Measurements from ENCODE around the gene EFCAB7. TPM values are rescaled to one million over a fixed set of nuclear protein-coding genes. Genes with fewer than 3 reads are reported as not detected.

The EFCAB7 gene
- total and polyA plus RNA-seq, 2 donors (not counting 3 experiments of a cell fraction or from before 2014, with no cell fraction given) = 1.4 to 7.1 TPM

DNA sequence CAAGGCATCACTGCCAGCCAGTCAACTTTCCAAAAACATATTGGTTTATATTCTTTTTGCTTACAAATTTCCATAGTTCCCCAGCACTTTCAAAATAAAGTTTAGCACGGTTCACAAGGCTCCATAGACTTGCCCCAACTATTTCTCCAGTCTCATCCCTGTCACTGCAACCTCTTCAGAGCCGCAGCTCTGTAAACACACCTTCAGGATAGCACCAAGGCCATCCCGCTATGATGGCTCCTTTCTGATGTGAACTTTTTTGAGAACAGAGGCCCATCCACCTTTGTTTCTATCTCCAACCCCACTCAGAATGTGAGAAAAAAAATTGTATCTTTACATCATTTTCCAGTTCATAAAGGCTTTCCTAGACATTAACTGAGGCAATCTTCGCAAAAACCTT, 96.2 kb downstream of the EFCAB7 start:
- Histone ChIP-seq H2AFZ (ENCODE audit: low read depth, low read length) (no peak overlapping the region), H3K4me3 (replicated peaks in 1 of 3; ENCODE audit: insufficient read depth in 1 of 3, low read depth in 1 of 3, low read length in 3 of 3) (no peak overlapping the region), H3K4me2 (ENCODE audit: insufficient read depth, low read length) (no peak overlapping the region), H3K36me3 (ENCODE audit: control insufficient read depth in 2 of 2, extremely low read depth in 1 of 2, insufficient read depth in 2 of 2, low read length in 2 of 2) (no peaks in the 10 kb centered on the region), H3K9me3 (replicated peaks; ENCODE audit: control insufficient read depth, insufficient read depth, low read length) (no peaks in the 10 kb centered on the region), H3K79me2 (ENCODE audit: control insufficient read depth, insufficient read depth, low read length) (no peaks in the 10 kb centered on the region), H3K9ac (replicated peaks; ENCODE audit: extremely low read depth, insufficient read depth, low read length) (no peak overlapping the region), H3K4me1 (ENCODE audit: control insufficient read depth, extremely low read depth, insufficient read depth, low read length) (no peaks in the 10 kb centered on the region), H3K9me1 (replicated peaks; ENCODE audit: control insufficient read depth, extremely low read depth, insufficient read depth, low read length) (no peaks in the 10 kb centered on the region), H3K27ac (ENCODE audit: insufficient read depth, low read depth, low read length) (no peak overlapping the region), H4K20me1 (replicated peaks; ENCODE audit: control insufficient read depth, extremely low read depth, insufficient read depth, low read length) (no peaks in the 10 kb centered on the region), H3K27me3 (ENCODE audit: control insufficient read depth in 2 of 2, insufficient read depth in 2 of 2, low read length in 2 of 2) (no peaks in the 10 kb centered on the region)
- ChIA-PET CTCF (no interaction called here), POLR2A (no interaction called here)
- no peak for TF ChIP-seq POLR2A (IDR thresholded peaks at IDR 0.05; ENCODE audit: low read depth, low read length)
- dilution Hi-C loops (cut with MboI; ENCODE audit: extremely low pct_ligation_motif_present, low sequenced_read_pairs) = no loop called here
- intact Hi-C loops (cut with micrococcal nuclease) = loop anchor here (5.0 kb wide), 2 partner anchors 153 to 303 kb away; partner anchors contain the start of gene ROR1
- DNase-seq (ENCODE audit: low read depth, low spot score) (no peak), FAIRE-seq (no peak)
- BruUV-seq (replicated peaks) = no TSS peak

DNA sequence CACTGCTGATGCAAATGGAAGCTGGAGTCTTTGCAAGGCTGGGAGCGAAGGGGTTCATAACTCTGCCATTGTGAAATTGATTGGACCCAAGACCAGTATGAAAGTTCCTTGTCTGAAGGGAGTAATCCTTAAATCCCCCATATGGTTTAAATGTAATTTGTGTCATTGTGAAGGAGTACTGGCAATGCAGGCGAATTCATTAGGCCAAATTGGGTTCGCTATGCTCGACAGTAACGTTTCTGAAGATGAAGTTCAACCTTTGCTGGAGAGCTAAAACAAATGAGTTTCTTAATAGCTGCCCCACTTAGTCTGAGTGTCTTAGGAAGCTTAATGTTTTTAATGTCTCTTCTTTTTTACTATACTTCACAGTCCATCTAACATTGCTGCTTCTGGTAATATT, 97.3 kb downstream of the EFCAB7 start:
- Histone ChIP-seq H3K27ac (ENCODE audit: insufficient read depth, low read depth, low read length) (no peak overlapping the region), H3K27me3 (ENCODE audit: control insufficient read depth in 2 of 2, insufficient read depth in 2 of 2, low read length in 2 of 2) (no peaks in the 10 kb centered on the region), H3K79me2 (ENCODE audit: control insufficient read depth, insufficient read depth, low read length) (no peaks in the 10 kb centered on the region), H2AFZ (ENCODE audit: low read depth, low read length) (no peak overlapping the region), H3K4me1 (ENCODE audit: control insufficient read depth, extremely low read depth, insufficient read depth, low read length) (no peaks in the 10 kb centered on the region), H3K4me2 (ENCODE audit: insufficient read depth, low read length) (no peak overlapping the region), H3K9me1 (replicated peaks; ENCODE audit: control insufficient read depth, extremely low read depth, insufficient read depth, low read length) (no peaks in the 10 kb centered on the region), H3K9ac (replicated peaks; ENCODE audit: extremely low read depth, insufficient read depth, low read length) (no peak overlapping the region), H4K20me1 (replicated peaks; ENCODE audit: control insufficient read depth, extremely low read depth, insufficient read depth, low read length) (no peaks in the 10 kb centered on the region), H3K9me3 (replicated peaks; ENCODE audit: control insufficient read depth, insufficient read depth, low read length) (no peaks in the 10 kb centered on the region), H3K36me3 (ENCODE audit: control insufficient read depth in 2 of 2, extremely low read depth in 1 of 2, insufficient read depth in 2 of 2, low read length in 2 of 2) (no peaks in the 10 kb centered on the region), H3K4me3 (replicated peaks in 1 of 3; ENCODE audit: insufficient read depth in 1 of 3, low read depth in 1 of 3, low read length in 3 of 3) (no peak overlapping the region)
- dilution Hi-C loops (cut with MboI; ENCODE audit: extremely low pct_ligation_motif_present, low sequenced_read_pairs) (no loop called here), intact Hi-C loops (cut with micrococcal nuclease) (no loop called here)
- CTCF ChIA-PET = interaction anchor here (1.2 kb wide), 2 partner anchors 518 to 626 kb away, joined by 3 to 7 read pairs; no protein-coding TSS in a partner anchor
- no peak for TF ChIP-seq POLR2AphosphoS5 (IDR thresholded peaks at IDR 0.05; ENCODE audit: insufficient read depth, low read depth, low read length)
- no peak for TF ChIP-seq POLR2A (IDR thresholded peaks at IDR 0.05; ENCODE audit: low read depth, low read length)
- TF ChIP-seq, protein P1, sequence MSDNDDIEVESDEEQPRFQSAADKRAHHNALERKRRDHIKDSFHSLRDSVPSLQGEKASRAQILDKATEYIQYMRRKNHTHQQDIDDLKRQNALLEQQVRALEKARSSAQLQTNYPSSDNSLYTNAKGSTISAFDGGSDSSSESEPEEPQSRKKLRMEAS (IDR thresholded peaks at IDR 0.05; ENCODE audit: insufficient read depth, insufficient read length) = no peak
- no peak for TF ChIP-seq GATA2 (IDR thresholded peaks at IDR 0.05; ENCODE audit: insufficient read depth, insufficient read length, low read depth, low read length)
- no peak for TF ChIP-seq EZH2 (IDR thresholded peaks at IDR 0.05; ENCODE audit: borderline replicate concordance, low read depth, low read length, severe bottlenecking)
- TF ChIP-seq FOS (IDR thresholded peaks at IDR 0.05; ENCODE audit: borderline replicate concordance, insufficient read depth, low read length) = no peak
- TF ChIP-seq, protein P2, sequence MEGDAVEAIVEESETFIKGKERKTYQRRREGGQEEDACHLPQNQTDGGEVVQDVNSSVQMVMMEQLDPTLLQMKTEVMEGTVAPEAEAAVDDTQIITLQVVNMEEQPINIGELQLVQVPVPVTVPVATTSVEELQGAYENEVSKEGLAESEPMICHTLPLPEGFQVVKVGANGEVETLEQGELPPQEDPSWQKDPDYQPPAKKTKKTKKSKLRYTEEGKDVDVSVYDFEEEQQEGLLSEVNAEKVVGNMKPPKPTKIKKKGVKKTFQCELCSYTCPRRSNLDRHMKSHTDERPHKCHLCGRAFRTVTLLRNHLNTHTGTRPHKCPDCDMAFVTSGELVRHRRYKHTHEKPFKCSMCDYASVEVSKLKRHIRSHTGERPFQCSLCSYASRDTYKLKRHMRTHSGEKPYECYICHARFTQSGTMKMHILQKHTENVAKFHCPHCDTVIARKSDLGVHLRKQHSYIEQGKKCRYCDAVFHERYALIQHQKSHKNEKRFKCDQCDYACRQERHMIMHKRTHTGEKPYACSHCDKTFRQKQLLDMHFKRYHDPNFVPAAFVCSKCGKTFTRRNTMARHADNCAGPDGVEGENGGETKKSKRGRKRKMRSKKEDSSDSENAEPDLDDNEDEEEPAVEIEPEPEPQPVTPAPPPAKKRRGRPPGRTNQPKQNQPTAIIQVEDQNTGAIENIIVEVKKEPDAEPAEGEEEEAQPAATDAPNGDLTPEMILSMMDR (IDR thresholded peaks at IDR 0.05; ENCODE audit: extremely low read depth in 1 of 2, insufficient read depth in 1 of 2, low read depth in 1 of 2, low read length in 2 of 2) = no peak
- no peak for TF ChIP-seq MYC (IDR thresholded peaks at IDR 0.05; ENCODE audit: low read depth, low read length)
- TF ChIP-seq JUN (IDR thresholded peaks at IDR 0.05; ENCODE audit: borderline replicate concordance, insufficient read depth, insufficient read length, low read depth) = no peak
- FAIRE-seq (no peak), DNase-seq (ENCODE audit: low read depth, low spot score) (no peak)
- POLR2A ChIA-PET = no interaction called here
- BruUV-seq (replicated peaks) = no TSS peak

Measured in endothelial cell of umbilical vein (primary cell).